Effector CD8-positive, alpha-beta T cell (primary cell): ENCODE measurements around the gene ALDH16A1.
"Not testable (repeated sequence)": the region's sequence is repeated elsewhere in the genome, so short reads cannot be mapped to it uniquely, and the experiment has no call there.

ENCODE experiments used
- DNase-seq: peaks from one replicate; lab custom pipeline; 2025; lab: John Stamatoyannopoulos, UW

ALDH16A1 gene

DNA sequence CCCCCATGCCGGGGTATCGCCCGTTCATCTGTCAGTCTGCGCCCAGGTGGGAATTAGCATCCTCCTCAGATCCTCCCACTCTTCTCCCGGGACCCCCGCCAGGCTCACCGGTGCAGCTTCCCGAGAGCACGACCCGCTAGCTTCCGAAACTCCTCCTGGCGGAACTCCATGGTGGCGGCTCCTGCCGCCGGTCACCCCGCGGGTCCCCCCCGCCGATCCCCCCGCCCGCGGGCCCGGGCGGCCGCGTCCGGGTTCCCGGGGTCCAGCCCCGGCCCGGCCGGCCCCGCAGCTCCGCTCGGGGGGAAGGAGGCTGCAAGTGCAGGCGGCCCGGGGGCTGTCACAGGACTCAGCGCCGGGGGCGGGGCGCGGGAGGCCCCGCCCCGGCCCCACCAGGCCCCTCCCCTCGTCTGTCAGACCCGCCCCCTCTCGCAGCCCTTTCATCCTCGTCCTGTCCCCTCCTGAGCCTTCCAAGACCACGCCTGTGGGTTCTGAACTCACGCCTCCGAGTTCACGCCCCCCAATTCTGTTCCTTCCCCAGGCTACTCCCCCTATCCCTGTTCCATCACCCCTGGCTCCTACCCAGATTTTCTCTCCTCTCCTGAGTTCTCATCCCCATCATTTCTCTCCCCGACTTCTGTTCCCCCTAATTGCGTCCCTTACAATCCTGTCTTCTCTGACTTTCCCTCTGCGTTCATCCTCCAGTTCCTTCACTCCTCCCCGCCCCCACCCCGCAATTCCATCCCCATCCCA is 11.6 kb upstream of the ALDH16A1 start, which contains the start of gene SLC17A7:
Gene SLC17A7, minus strand, starts transcription at position 318 of the 750 bp plus-strand sequence. Its CDS starts 148 bp downstream, at position 170.
- DNase-seq = peak; percentile 32

DNA sequence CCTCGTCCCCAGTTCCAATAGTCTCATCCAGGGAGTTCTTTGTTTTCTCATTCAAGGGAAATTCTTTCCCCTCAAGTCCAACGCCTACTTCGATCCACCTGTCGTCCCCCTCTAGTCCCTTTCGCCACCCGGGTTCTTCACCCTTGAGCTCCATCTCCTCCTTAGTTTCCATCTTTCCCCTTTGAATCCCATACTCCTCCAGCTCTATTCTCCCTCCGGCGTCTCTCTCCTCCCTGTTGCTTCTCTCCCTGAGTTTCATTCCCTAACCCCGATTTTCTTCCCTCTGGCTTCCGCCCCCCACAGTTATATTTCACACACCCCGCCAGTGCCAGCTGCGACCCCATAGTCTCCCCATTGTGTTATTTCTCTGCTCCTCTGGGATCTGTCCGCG is 11.1 kb upstream of the ALDH16A1 start:
- DNase-seq = no peak

DNA sequence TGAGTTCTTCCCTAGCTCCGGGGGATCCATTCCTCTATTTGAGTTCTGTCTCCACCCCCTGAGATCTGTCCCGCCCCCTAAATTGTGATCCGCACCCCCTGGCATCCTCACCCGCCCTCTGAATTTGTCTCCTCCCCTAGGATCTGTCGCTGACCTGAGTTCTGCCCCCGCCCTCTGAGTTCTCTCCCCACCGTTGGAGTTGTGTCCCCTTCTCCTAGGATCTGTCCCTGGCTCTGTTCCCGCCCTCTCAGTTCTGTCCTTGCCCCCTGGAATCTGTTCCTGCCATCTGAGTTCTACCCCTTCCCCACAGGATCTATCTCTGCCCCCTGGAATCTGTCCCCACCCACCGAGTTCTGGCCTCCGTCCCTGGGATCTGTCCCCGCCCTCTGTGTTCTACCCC is 10.7 kb upstream of the ALDH16A1 start:
- DNase-seq = no peak

DNA sequence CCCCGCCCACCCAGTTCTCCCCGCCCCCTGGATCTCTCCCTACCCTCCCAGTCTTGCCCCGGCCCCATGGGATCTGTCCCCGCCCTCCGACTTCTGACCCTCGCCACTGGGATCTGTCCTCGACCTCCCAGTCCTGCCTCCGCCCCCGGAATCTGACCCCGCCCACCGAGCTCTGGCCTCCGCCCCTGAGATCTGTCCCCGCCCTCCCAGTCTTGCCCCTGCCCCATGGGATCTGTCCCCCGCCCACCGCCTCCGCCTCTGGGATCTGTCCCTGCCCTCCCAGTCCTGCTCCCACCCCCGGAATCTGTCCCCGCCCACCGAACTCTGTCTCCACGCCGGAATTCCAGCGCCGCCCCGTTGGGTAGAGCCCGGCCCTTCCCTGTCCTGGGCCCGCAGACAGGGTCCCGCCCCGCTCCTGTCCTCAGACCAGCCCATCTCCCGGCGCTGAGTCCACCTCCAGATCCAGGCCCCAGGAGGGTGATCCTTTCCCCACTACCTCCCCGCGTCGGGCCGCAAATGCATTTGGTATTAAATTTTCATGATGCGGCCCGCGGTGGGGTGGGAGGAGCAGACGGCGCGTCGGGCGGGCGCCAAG is 10.2 kb upstream of the ALDH16A1 start:
- DNase-seq = peak; percentile 41

DNA sequence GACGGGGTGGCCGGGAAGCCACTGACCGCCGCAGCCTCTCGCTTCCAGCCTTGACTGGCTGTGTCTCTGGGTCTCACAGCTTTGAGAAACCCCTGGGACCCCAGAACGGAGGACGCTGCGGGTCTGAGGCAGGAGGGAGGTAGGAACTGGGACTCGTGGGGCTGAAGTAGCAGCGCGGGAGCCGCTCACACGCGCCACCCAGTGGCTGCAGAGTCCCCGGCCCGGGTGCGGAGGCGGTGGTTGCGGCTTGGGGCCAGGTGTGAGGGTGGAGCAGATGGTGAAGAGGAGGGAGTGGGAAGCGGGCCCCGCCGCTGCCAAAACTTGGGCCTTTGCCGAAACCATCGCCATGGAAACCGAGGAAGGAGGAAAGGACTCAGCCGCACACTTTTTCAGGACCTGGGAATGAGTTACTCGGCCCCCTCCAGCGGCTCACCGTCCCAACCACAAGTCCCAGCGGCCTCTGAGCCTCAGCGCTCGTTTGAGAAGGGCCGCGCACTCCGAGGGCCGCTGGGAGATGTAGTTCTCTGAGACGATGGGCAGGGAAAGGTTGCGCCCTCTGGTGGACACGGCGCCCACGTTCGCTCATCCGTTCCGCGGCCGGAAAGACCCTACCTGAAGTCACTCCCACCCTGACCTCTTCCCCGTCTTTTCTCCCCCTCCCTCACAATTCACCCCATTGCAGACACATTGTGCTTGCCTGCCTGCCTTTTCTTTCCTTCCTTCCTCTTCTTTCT is 9.5 kb upstream of the ALDH16A1 start:
- peak; percentile 86 for DNase-seq

DNA sequence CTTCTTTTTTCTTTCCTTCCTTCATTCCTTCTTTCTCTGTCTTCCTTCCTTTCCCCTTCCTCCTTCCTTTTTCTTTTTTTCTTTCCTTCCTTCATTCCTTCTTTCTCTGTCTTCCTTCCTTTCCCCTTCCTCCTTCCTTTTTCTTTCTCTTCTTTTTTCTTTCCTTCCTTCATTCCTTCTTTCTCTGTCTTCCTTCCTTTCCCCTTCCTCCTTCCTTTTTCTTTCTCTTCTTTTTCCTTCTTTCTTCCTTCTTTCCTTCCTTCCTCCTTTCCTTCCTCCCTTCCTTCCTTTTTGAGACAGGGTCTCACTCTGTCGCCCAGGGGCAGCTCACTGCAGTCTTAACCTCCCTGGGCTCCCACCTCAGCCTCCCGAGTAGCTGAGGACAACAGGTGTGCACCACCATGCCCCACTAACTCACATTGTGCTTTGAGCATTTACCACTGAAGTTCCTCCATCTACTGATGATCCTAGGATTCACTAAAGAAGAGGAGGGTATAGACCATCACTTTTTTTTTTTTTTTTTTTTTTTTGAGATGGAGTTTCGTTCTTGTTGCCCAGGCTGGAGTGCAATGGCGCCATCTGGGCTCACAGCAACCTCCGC is 8.8 kb upstream of the ALDH16A1 start:
- DNase-seq = not testable (repeated sequence)

DNA sequence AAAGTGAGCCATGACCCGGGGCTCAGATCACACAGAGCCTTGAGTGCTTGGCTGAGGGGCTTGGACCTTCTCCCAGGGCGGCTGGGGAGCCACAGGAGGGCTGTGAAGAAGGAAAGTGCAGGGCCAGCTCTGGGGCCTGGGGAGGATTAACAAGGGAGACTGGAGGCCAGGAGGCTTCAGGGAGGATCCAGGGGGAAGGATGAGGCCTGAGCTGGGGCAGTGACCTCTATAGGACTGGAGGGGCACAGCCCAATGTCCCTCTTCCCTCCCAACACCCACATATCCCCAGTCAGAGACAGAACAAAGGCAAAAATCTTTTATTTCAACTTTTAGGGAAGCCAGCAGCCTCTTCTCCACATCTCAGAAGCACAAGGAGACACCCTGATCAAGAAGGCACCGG is 7.0 kb upstream of the ALDH16A1 start:
- no peak for DNase-seq

DNA sequence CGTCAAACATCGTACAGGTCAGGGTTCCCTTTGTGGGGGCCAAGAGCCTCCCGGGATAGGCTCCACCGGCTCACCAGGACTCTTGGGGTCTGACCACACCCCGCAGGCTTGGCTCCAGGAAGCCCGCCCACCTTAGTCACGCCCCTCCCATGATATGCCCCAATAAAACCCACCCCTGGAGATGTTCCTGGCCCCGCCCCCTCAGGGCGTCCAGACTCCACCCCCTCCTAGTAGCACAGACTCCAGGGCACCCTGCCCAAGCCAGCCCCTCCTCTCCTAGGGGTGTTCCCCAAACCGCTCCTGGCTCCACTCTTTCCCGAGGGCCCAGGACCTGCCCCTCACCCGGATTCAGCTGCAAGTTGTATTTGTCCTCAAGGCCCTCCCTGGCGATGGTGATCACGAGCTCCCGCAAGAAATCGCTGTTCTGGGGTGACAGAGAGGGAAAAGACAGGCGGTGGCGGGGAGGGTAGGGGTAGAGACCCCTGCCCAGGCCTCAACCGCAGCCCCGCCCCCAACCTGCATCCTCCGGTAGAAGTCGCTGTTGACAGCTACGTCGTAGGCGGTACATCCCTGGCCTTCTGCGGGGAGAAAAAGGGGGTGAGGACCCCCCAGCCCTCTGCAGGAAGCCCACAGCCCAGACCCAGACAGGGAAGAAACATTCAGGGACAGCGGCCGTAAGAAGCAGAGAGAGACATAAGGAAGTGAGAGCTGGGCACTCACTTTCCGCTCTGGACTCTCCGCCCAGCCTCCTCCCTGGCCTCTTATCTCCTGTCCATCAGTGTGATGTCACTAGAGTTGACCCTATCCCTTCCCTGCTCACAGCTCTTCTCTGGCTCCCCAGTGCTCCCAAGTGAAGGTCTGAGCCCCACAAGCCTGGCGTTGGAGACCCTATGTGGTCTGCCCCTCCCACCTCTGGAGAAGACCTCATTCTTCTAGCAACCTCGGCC is 5.3 kb upstream of the ALDH16A1 start:
- no peak for DNase-seq

DNA sequence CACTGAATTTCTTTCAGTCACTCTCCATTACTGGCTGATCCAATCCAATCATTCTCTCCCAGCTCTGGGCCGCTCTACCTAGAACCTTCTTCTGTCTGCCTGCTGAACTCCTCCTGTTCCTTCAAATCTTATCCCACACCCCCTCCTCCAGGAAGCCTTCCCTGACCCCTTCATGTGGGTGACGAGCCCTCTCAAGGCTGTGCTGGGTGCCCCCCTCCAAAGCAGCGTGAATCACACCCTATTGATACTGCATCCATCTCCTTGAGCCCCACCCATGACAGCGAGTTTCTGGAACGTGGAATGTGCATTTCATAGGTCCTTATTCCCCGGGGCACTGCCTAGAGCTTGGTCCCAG is 4.6 kb upstream of the ALDH16A1 start:
- DNase-seq = no peak

DNA sequence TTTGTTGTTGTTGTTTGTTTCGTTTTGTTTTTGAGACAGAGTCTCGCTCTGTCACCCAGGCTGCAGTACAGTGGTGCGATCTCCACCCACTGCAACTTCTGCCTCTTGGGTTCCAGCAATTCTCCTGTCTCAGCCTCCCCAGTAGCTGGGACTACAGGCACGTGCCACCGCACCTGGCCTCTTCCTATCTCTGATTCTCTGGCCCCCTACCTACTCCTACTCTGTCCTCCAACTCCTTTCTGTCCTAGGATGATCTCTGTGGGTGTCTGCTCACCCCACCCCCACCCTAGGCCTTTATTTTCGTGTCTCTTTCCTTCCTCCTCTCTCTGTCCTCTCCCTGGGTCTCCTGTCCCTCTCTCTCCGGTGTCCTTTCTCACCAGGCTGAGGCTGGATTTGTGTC is 2.6 kb upstream of the ALDH16A1 start:
- DNase-seq = no peak

DNA sequence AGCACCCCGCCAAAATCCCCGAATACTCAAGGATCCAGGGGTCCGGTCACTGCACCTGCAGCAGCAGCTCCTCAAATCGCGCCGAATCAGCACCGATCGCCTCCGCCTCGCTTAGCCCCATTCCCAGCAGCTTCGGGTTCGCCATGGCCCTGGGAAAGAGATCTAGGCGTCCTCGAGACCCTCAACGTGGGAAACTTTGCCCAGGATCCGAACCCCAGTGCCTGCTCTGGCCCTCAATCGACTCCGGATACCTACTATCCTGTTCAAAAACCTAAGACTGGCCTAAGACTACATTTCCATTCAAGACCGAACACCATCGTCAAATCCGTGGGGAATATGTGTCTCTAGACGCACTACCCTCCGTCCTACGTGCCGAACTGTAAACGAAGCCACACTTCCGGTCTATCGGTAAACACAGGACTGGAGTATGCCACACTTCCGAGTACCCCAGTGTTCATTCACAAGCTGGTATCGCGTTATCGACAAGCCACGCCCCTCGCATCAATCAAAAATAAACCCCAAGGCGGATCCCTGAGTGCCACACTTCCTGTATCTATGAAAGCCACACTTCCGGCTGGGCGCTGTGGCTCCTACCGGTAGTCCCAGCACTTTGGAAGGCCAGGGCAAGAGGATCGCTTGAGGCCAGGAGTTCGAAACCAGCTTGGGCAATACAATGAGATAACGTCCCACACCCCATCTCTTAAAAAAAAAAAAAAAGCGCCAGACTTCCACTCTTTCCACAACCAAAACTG is 1.4 kb upstream of the ALDH16A1 start, which contains the start of gene PIH1D1:
Gene PIH1D1, minus strand, starts transcription at position 385 of the 752 bp plus-strand sequence. Its CDS starts 240 bp downstream, at position 145.
- DNase-seq = peak; percentile 88

DNA sequence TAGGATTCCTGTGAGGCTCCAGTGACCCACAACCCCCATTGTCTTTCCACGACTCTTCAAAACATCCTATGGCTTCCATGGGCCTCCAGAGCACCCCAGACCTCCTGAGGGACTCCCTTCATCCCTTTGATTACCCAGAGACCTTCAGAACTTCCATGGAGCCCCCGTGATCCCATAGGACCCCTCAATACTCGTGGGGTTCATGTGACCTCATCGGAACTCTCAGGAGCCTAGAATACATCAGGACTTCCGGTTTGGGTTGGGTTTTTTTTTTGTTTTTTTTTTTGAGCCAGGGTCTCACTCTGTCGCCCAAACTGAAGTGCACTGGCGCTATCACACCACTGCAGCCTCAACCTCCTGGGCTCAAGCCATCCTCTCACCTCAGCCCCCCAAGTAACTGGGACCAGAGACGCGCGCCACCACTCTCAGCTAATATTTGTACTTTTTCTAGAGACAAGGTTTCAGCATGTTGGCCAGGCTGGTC is 774 bp downstream of the ALDH16A1 start:
- no peak for DNase-seq

DNA sequence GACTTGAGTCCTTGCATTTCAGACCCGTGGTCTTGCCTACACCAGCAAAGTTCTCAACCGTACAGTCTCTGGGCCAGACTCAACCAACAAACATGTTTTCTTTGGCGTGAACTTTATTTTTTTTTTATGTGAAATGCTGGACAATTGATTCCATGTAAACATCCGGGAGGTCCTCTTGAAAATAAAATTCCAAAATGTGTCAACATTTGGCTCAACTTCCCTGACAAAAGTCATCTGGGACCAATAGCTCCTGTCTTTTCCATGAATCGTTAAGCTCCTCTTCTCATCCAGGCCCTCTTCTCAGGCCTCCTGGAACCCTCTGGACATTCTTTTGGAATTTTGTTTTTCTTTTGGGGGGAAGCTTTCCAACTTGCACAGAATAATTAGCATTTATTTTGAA is 2.7 kb downstream of the ALDH16A1 start:
- DNase-seq = no peak

DNA sequence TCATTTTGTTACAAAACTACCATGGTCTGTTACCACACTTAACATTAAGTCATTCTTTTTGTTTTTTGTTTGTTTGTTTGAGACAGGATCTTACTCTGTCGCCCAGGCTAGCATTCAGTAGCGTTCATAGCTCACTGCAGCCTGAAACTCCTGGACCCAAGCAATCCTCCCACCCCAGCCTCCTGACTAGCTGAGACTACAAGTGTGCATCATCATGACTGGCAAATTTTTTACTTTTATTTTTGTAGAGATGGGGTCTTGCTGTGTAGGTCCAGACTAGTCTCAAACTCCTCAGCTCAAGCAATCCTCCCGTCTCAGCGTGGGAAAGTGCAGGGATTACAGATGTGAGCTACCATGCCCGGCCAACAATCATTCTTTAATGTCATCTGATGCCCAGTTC is 3.3 kb downstream of the ALDH16A1 start:
- no peak for DNase-seq

DNA sequence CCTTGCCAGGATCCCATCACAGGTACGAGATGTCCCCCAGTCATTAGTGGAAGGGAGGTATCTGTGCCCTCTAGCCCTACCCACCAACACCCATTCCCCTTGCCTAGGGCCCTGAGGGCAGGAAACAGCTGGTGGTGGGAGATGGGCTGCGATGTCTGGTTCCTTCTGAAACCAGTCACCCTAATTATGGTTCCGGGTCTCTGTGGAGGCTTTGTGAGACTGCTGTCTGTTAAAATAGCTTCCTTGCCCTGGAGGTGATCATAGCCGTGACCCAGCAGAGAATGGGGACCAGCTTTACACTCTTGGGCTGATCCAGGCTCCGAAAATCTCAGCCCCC is 5.5 kb downstream of the ALDH16A1 start:
- DNase-seq = no peak

DNA sequence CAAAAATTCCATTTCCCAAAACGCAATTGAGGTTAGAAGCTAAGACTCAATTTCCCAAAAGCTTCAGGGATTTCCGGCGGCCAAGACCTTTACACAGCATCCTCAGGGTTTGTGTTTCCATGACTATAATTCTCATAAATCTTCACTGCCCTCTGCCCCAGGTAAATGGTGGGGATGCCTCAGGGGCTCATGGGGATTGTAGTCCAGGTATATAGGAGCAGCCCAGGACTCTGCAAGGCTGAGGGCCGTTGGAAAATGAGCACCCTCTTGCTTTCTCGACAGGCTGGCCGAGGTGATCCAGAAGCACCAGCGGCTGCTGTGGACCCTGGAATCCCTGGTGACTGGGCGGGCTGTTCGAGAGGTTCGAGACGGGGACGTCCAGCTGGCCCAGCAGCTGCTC is 6.4 kb downstream of the ALDH16A1 start:
- no peak for DNase-seq

DNA sequence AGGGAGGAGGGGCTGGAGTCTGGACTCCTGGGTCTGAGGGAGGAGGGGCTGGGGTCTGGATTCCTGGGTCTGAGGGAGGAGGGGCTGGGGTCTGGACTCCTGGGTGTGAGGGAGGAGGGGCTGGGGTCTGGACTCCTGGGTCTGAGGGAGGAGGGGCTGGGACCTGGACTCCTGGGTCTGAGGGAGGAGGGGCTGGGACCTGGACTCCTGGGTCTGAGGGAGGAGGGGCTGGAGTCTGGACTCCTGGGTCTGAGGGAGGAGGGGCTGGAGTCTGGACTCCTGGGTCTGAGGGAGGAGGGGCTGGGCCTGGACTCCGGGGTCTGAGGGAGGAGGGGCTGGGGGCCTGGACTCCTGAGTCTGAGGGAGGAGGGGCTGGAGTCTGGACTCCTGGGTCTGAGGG is 8.1 kb downstream of the ALDH16A1 start:
- DNase-seq = not testable (repeated sequence)

DNA sequence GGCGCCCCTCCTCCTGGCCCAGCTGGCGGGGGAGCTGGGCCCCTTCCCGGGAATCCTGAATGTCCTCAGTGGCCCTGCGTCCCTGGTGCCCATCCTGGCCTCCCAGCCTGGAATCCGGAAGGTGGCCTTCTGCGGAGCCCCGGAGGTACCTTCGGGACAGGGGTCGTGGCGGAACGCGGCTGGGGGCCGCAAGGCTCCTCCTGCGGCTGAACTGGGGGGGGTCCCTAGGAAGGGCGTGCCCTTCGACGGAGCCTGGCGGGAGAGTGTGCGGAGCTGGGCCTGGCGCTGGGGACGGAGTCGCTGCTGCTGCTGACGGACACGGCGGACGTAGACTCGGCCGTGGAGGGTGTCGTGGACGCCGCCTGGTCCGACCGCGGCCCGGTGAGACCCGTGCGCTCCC is 8.6 kb downstream of the ALDH16A1 start:
- no peak for DNase-seq

DNA sequence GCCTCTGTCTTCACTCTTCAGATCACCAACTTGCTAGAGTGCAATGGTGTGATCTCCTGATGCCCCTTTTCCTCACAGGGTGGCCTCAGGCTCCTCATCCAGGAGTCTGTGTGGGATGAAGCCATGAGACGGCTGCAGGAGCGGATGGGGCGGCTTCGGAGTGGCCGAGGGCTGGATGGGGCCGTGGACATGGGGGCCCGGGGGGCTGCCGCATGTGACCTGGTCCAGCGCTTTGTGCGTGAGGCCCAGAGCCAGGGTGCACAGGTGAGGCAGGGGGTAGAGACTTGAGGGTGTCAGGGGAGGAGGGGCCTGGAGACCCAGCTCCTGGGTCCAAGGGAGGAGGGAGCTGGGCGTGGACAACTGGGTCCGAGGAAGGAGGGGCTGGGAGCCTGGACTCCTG is 9.5 kb downstream of the ALDH16A1 start:
- DNase-seq = no peak

DNA sequence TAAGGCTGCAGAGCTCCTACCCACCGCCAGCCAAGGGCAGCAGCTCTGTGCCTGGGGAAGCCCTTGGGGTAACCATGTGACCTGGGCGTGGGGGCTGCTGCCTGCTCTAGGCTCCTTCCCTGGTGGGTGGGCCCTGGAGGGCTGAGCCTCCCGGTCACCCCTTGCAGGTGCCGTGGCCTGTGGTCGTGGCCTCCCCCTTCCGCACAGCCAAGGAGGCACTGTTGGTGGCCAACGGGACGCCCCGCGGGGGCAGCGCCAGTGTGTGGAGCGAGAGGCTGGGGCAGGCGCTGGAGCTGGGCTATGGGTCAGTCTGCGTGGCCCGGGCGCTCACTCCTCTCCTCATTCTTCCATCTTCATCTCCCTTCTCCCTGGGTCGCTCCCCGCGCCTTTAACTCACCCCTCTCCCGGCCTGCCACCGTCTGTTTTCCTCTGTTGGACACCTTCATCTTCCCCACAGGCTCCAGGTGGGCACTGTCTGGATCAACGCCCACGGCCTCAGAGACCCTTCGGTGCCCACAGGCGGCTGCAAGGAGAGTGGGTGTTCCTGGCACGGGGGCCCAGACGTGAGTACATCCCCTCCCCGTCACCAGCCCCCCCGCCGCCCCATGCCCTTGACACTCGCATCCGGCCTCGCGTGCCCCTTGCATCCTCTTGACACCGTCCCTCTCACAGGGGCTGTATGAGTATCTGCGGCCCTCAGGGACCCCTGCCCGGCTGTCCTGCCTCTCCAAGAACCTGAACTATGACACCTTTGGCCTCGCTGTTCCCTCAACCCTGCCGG is 11.1 kb downstream of the ALDH16A1 start:
- DNase-seq = no peak
